H9 (cell line): Measurements from ENCODE around the gene TCF4. TPM values are rescaled to one million over a fixed set of nuclear protein-coding genes. Genes with fewer than 3 reads are reported as not detected.

Experiments used
- DNase-seq: peaks from one replicate; pipeline ENCODE4 v3.0.0-alpha.2; 2017
- H2AFZ ChIP-seq: one replicate; pipeline ENCODE4 v1.6.1; 2013; ENCODE audit warnings: mild to moderate bottlenecking, low read length, control low read depth, moderate library complexity
- H2AK5ac ChIP-seq: 2 replicates; pipeline ENCODE4 v1.6.1; 2013; ENCODE audit warnings: low read length, control low read depth, mixed read lengths; ENCODE audit not compliant: insufficient read length
- H2BK120ac ChIP-seq: one replicate; pipeline ENCODE4 v1.6.1; 2013; ENCODE audit warnings: low read depth, mild to moderate bottlenecking, low read length, control low read depth, inconsistent platforms; ENCODE audit not compliant: poor library complexity, severe bottlenecking
- H2BK12ac ChIP-seq: 2 replicates; pipeline ENCODE4 v1.6.1; 2013; ENCODE audit warnings: low read length, control low read depth, mixed read lengths, low read depth; ENCODE audit not compliant: insufficient read length
- H2BK15ac ChIP-seq: 2 replicates; pipeline ENCODE4 v1.6.1; 2013; ENCODE audit warnings: low read depth, low read length, control low read depth
- H2BK20ac ChIP-seq: one replicate; pipeline ENCODE4 v1.6.1; 2013; ENCODE audit warnings: low read depth, mild to moderate bottlenecking, low read length, control low read depth, inconsistent platforms; ENCODE audit not compliant: poor library complexity, severe bottlenecking
- H2BK5ac ChIP-seq: 2 replicates; pipeline ENCODE4 v1.6.1; 2013; ENCODE audit warnings: low read length, control low read depth, mixed read lengths; ENCODE audit not compliant: insufficient read length
- H3K14ac ChIP-seq: 2 replicates; pipeline ENCODE4 v1.6.1; 2013; ENCODE audit warnings: low read length, control low read depth; ENCODE audit not compliant: insufficient read depth
- H3K18ac ChIP-seq: 2 replicates; pipeline ENCODE4 v1.6.1; 2013; ENCODE audit warnings: low read depth, mild to moderate bottlenecking, mixed read lengths, low read length, control low read depth; ENCODE audit not compliant: insufficient read length
- H3K23ac ChIP-seq: 2 replicates; pipeline ENCODE4 v1.6.1; 2013; ENCODE audit warnings: low read length, control low read depth, mixed read lengths, low read depth; ENCODE audit not compliant: insufficient read length
- H3K23me2 ChIP-seq: 2 replicates; pipeline ENCODE4 v1.6.1; 2013; ENCODE audit warnings: low read depth, mild to moderate bottlenecking, mixed read lengths, low read length, control low read depth; ENCODE audit not compliant: insufficient read length, poor library complexity, severe bottlenecking
- H3K27ac ChIP-seq: 2 replicates; pipeline ENCODE4 v1.5.1; 2013; ENCODE audit warnings: low read length, control low read depth, mixed read lengths, low read depth; ENCODE audit not compliant: insufficient read length
- H3K27me3 ChIP-seq: 2 replicates; pipeline ENCODE4 v1.6.1; 2013; ENCODE audit warnings: low read length, control low read depth, inconsistent platforms; ENCODE audit not compliant: insufficient read depth
- H3K4ac ChIP-seq: 2 replicates; pipeline ENCODE4 v1.6.1; 2013; ENCODE audit warnings: low read depth, mild to moderate bottlenecking, control low read depth, inconsistent platforms, low read length, moderate library complexity
- H3K4me1 ChIP-seq: 2 replicates; pipeline ENCODE4 v1.6.1; 2013; ENCODE audit warnings: low read length, control low read depth, inconsistent platforms; ENCODE audit not compliant: insufficient read depth
- H3K4me2 ChIP-seq: 2 replicates; pipeline ENCODE4 v1.6.1; 2013; ENCODE audit warnings: low read length, control low read depth, mixed read lengths; ENCODE audit not compliant: insufficient read length, insufficient read depth
- H3K56ac ChIP-seq: 2 replicates; pipeline ENCODE4 v1.6.1; 2013; ENCODE audit warnings: low read depth, mild to moderate bottlenecking, mixed read lengths, low read length, control low read depth; ENCODE audit not compliant: insufficient read length
- H3K79me1 ChIP-seq: 2 replicates; pipeline ENCODE4 v1.6.1; 2013; ENCODE audit warnings: low read depth, mild to moderate bottlenecking, moderate library complexity, low read length, control low read depth, inconsistent platforms; ENCODE audit not compliant: insufficient read depth, poor library complexity, severe bottlenecking
- H3K79me2 ChIP-seq: 2 replicates; pipeline ENCODE4 v1.6.1; 2013; ENCODE audit warnings: low read length, control low read depth, inconsistent platforms; ENCODE audit not compliant: insufficient read depth
- H3K9ac ChIP-seq: 2 replicates; pipeline ENCODE4 v1.6.1; 2013; ENCODE audit warnings: low read length, control low read depth, mixed read lengths; ENCODE audit not compliant: insufficient read length; ENCODE audit errors: extremely low read depth
- H3K9me3 ChIP-seq: one replicate; pipeline ENCODE4 v1.6.1; 2013; ENCODE audit warnings: low read depth, low read length, inconsistent platforms; ENCODE audit not compliant: control insufficient read depth
- H3T11ph ChIP-seq: one replicate; pipeline ENCODE4 v1.6.1; 2013; ENCODE audit warnings: mild to moderate bottlenecking, low read length, control low read depth, inconsistent platforms
- H4K20me1 ChIP-seq: one replicate; pipeline ENCODE4 v1.6.1; 2013; ENCODE audit not compliant: control insufficient read depth, insufficient read length, insufficient read depth
- H4K5ac ChIP-seq: 2 replicates; pipeline ENCODE4 v1.6.1; 2013; ENCODE audit warnings: low read depth, mild to moderate bottlenecking, mixed read lengths, low read length, control low read depth; ENCODE audit not compliant: insufficient read length
- H4K8ac ChIP-seq: replicated peaks from 2 replicates; pipeline ENCODE4 v1.6.1; 2013; ENCODE audit warnings: low read length, control low read depth, mixed read lengths, low read depth; ENCODE audit not compliant: insufficient read length
- H4K91ac ChIP-seq: 2 replicates; pipeline ENCODE4 v1.6.1; 2013; ENCODE audit warnings: low read depth, mild to moderate bottlenecking, moderate library complexity, mixed read lengths, low read length, control low read depth; ENCODE audit not compliant: insufficient read length
- H3K27ac Mint-ChIP-seq, 3 experiments: 2 replicates in 2 of 3; 3 replicates in 1 of 3; pipeline ENCODE4 v1.8.0; 2020 to 2021; ENCODE audit warnings: mixed read lengths in 3 of 3, mild to moderate bottlenecking in 1 of 3, moderate library complexity in 1 of 3
- H3K27me3 Mint-ChIP-seq: 2 replicates; pipeline ENCODE4 v1.8.0; 2021; ENCODE audit warnings: low read depth, mild to moderate bottlenecking, moderate library complexity, mixed read lengths
- H3K36me3 Mint-ChIP-seq, 3 experiments: 2 replicates in 2 of 3; 3 replicates in 1 of 3; pipeline ENCODE4 v1.8.0; 2020 to 2021; ENCODE audit warnings: low read depth in 3 of 3, mixed read lengths in 3 of 3; ENCODE audit not compliant: insufficient read depth in 1 of 3
- H3K4me1 Mint-ChIP-seq, 2 experiments: 2 replicates each; pipeline ENCODE4 v1.8.0; 2020; ENCODE audit warnings: mixed read lengths in 2 of 2
- H3K4me3 Mint-ChIP-seq, 2 experiments: 2 replicates in 1 of 2; 3 replicates in 1 of 2; pipeline ENCODE4 v1.8.0; 2020 to 2021; ENCODE audit warnings: mild to moderate bottlenecking in 2 of 2, mixed read lengths in 2 of 2, moderate library complexity in 1 of 2
- H3K9me3 Mint-ChIP-seq, 2 experiments: 2 replicates in 1 of 2; 3 replicates in 1 of 2; pipeline ENCODE4 v1.8.0; 2020; ENCODE audit warnings: mild to moderate bottlenecking in 2 of 2, mixed read lengths in 2 of 2, moderate library complexity in 1 of 2
- WGBS: extraction: QIAGEN DNeasy Blood & Tissue Kit; methylation state at CpG from one replicate; pipeline ENCODE4 v1.1.7; 2013; ENCODE audit warnings: missing lambda C conversion rate, low lambda C conversion rate, mixed read lengths; ENCODE audit not compliant: insufficient read length; ENCODE audit errors: extremely low coverage; 5-methylcytosine and 5-hydroxymethylcytosine counted together
- total RNA-seq: library from RNA; stranded (reverse); gene quantifications from 2 replicates; pipeline ENCODE4 v1.2.1, GENCODE V29; 2021
- TF ChIP-seq, protein P1 (sequence below): fragments of 200-600 bp; sonication (generic); conservative IDR thresholded peaks from 3 replicates; pipeline ENCODE4 v1.8.0; 2021; ENCODE audit warnings: antibody characterized with exemption, mild to moderate bottlenecking

Gene TCF4
- total RNA-seq, 1 experiment from 2014 or later: 99.4 TPM

DNA sequence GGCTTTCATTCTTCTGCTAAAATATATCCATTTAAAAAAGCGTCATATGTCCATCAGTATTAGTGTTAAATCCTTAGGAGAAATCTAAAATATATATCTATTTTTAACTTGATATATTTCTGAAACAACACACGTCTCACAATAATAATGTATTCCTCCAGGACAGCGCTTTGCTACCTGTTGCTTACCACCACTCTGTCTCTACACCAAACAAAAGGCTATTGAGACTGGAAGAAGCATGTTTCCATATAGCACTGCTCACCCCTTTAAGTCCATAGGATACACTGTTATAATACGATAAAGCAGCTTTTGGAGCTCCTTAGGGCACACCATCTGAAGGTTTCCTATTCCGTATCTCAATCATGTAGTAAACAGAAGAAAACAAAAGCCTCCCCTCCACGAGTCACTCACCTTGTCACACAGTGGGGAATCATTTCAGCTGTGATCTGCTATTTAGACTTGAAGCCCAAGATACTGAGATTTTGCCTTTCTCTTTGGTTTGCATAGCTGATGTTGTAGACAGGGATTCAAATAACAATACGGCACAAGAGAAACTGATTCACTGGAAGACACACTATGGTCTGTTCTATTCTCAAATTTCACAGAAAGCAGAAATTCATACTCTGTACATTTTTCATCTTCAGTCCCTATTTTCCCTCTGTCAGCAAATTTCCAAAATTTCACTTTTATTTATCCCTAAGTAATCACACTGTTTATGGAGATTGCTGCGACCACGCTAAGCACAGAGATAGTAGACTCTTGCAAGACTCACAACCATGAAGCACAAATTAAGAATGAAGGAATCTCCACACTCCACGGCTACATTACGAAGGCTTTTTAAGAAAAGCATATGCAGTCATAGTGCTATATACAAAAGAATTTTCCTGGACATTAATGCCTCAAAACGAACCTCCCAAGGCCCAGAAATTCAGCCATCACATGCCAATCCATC, 187.1 kb downstream of the TCF4 start:
- Histone ChIP-seq H3K4me1 (peaks cover 10% of the 10 kb centered on the region), H2BK20ac (no peak overlapping the region), H3K27me3 (no peaks in the 10 kb centered on the region), H3T11ph (no peak overlapping the region), H3K27ac (peak overlapping the region; percentile 93), H3K4me2 (no peak overlapping the region), H2BK120ac (no peak overlapping the region), H3K23ac (no peak overlapping the region), H3K18ac (no peak overlapping the region), H3K9me3 (no peaks in the 10 kb centered on the region), H2BK15ac (no peak overlapping the region), H2BK5ac (no peak overlapping the region), H2AFZ (no peak overlapping the region), H4K5ac (no peak overlapping the region), H2AK5ac (peak overlapping the region; percentile 6), H3K79me1 (peaks cover 5% of the 10 kb centered on the region), H3K4ac (no peak overlapping the region), H3K79me2 (0 out of 2 replicates have a peak, but pooled peaks cover 3% of the 10 kb centered on the region), H4K20me1 (no peaks in the 10 kb centered on the region), H3K56ac (no peak overlapping the region), H2BK12ac (no peak overlapping the region), H3K23me2 (no peaks in the 10 kb centered on the region), H3K14ac (no peak overlapping the region), H3K9ac (no peak overlapping the region), H4K91ac (no peak overlapping the region), H4K8ac (no peak overlapping the region)
- Mint-ChIP-seq H3K9me3 (no peaks in the 10 kb centered on the region), H3K4me3 (no peak overlapping the region), H3K27me3 (no peaks in the 10 kb centered on the region; the same call in 1 of the 2 replicates), H3K27ac (peak overlapping the region; percentile 74 to 97 (median 91)), H3K36me3 (peaks cover 0 to 4% (median 2%) of the 10 kb centered on the region in 3 experiments; a peak in 2 of 7 replicates), H3K4me1 (peaks cover 75 to 80% of the 10 kb centered on the region in 2 experiments)
- TF ChIP-seq, protein P1, sequence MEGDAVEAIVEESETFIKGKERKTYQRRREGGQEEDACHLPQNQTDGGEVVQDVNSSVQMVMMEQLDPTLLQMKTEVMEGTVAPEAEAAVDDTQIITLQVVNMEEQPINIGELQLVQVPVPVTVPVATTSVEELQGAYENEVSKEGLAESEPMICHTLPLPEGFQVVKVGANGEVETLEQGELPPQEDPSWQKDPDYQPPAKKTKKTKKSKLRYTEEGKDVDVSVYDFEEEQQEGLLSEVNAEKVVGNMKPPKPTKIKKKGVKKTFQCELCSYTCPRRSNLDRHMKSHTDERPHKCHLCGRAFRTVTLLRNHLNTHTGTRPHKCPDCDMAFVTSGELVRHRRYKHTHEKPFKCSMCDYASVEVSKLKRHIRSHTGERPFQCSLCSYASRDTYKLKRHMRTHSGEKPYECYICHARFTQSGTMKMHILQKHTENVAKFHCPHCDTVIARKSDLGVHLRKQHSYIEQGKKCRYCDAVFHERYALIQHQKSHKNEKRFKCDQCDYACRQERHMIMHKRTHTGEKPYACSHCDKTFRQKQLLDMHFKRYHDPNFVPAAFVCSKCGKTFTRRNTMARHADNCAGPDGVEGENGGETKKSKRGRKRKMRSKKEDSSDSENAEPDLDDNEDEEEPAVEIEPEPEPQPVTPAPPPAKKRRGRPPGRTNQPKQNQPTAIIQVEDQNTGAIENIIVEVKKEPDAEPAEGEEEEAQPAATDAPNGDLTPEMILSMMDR: no peak
- DNase-seq: no peak
- no CpG with 5 or more reads among the region's 12 CpGs for WGBS
